HEK293T (cell line): ENCODE measurements around the gene DYRK1A.

Experiments used
- CTCF ChIA-PET: fragments of 350-600 bp; formaldehyde crosslinking; extraction: SDS; loops from one replicate; lab custom pipeline; 2021; ENCODE audit warnings: antibody characterized with exemption, inconsistent platforms; lab: Yijun Ruan, JAX
- POLR2A ChIA-PET: fragments of 350-600 bp; formaldehyde crosslinking; extraction: SDS; loops from one replicate; lab custom pipeline; 2020; ENCODE audit warnings: antibody characterized with exemption, inconsistent platforms; lab: Yijun Ruan, JAX
- DNase-seq: peaks from one replicate; pipeline ENCODE4 v3.0.0; 2012; ENCODE audit warnings: mixed read lengths; ENCODE audit errors: extremely low spot score
- ARNT ChIP-seq: fragments of 450-650 bp; IDR thresholded peaks from 2 replicates; pipeline ENCODE4 v1.6.1; 2017; ENCODE audit warnings: mild to moderate bottlenecking
- BHLHE40 ChIP-seq: fragments of 450-650 bp; IDR thresholded peaks from 2 replicates; pipeline ENCODE4 v1.6.1; 2016; ENCODE audit warnings: mild to moderate bottlenecking, moderate library complexity, borderline replicate concordance
- CTBP1 ChIP-seq: fragments of 450-650 bp; IDR thresholded peaks from 2 replicates; pipeline ENCODE4 v1.6.1; 2016; ENCODE audit warnings: borderline replicate concordance
- ELF4 ChIP-seq: fragments of 450-650 bp; IDR thresholded peaks from 2 replicates; pipeline ENCODE4 v1.6.1; 2017; ENCODE audit warnings: antibody characterized with exemption
- FOXA1 ChIP-seq: fragments of 450-650 bp; IDR thresholded peaks from 2 replicates; pipeline ENCODE4 v1.6.1; 2016; ENCODE audit warnings: mild to moderate bottlenecking
- FOXK2 ChIP-seq: fragments of 450-650 bp; IDR thresholded peaks from 2 replicates; pipeline ENCODE4 v1.6.1; 2016; ENCODE audit warnings: mild to moderate bottlenecking
- FOXM1 ChIP-seq: fragments of 450-650 bp; IDR thresholded peaks from 2 replicates; pipeline ENCODE4 v1.6.1; 2017; ENCODE audit warnings: mild to moderate bottlenecking, borderline replicate concordance
- HDGF ChIP-seq: fragments of 450-650 bp; IDR thresholded peaks from 2 replicates; pipeline ENCODE4 v1.6.1; 2017; ENCODE audit warnings: antibody characterized with exemption, borderline replicate concordance
- L3MBTL2 ChIP-seq: fragments of 450-650 bp; conservative IDR thresholded peaks from 2 replicates; pipeline ENCODE4 v1.6.1; 2016; ENCODE audit warnings: mild to moderate bottlenecking
- LEF1 ChIP-seq: fragments of 450-650 bp; IDR thresholded peaks from 2 replicates; pipeline ENCODE4 v1.6.1; 2017; ENCODE audit warnings: mild to moderate bottlenecking, borderline replicate concordance
- NFRKB ChIP-seq: fragments of 450-650 bp; IDR thresholded peaks from 2 replicates; pipeline ENCODE4 v1.6.1; 2016; ENCODE audit warnings: mild to moderate bottlenecking, moderate library complexity
- SP1 ChIP-seq: fragments of 450-650 bp; IDR thresholded peaks from 2 replicates; pipeline ENCODE4 v1.6.1; 2017
- SUZ12 ChIP-seq: fragments of 450-650 bp; IDR thresholded peaks from 2 replicates; pipeline ENCODE4 v1.6.1; 2016; ENCODE audit warnings: mild to moderate bottlenecking
- TARDBP ChIP-seq: fragments of 450-650 bp; IDR thresholded peaks from 2 replicates; pipeline ENCODE4 v1.6.1; 2016
- ZNF384 ChIP-seq: fragments of 450-650 bp; IDR thresholded peaks from 2 replicates; pipeline ENCODE4 v1.6.1; 2016
- TF ChIP-seq, protein P1 (sequence below): fragments of 450-650 bp; IDR thresholded peaks from 2 replicates; pipeline ENCODE4 v1.6.1; 2016

Gene DYRK1A

DNA sequence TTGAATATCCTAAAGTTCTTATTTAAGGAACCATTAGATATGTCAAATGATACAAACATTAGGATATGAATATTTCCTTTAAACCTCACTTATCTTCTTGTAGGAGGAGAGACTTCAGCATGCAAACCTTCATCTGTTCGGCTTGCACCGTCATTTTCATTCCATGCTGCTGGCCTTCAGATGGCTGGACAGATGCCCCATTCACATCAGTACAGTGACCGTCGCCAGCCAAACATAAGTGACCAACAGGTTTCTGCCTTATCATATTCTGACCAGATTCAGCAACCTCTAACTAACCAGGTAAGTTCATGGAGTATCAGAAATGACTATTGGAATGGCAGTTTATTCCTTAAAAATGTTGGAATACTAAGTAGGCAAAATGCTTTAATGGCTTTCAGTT lies 106.0 kb downstream of the DYRK1A start:
- TF ChIP-seq TARDBP (no peak), BHLHE40 (no peak), L3MBTL2 (no peak), FOXM1 (no peak), SP1 (no peak), ZNF384 (no peak), ARNT (no peak), NFRKB (no peak), FOXK2 (no peak), HDGF (no peak), SUZ12 (no peak), FOXA1 (no peak)
- TF ChIP-seq, protein P1, sequence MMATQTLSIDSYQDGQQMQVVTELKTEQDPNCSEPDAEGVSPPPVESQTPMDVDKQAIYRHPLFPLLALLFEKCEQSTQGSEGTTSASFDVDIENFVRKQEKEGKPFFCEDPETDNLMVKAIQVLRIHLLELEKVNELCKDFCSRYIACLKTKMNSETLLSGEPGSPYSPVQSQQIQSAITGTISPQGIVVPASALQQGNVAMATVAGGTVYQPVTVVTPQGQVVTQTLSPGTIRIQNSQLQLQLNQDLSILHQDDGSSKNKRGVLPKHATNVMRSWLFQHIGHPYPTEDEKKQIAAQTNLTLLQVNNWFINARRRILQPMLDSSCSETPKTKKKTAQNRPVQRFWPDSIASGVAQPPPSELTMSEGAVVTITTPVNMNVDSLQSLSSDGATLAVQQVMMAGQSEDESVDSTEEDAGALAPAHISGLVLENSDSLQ, result no peak
- ChIA-PET CTCF (no interaction called here), POLR2A (no interaction called here)

DNA sequence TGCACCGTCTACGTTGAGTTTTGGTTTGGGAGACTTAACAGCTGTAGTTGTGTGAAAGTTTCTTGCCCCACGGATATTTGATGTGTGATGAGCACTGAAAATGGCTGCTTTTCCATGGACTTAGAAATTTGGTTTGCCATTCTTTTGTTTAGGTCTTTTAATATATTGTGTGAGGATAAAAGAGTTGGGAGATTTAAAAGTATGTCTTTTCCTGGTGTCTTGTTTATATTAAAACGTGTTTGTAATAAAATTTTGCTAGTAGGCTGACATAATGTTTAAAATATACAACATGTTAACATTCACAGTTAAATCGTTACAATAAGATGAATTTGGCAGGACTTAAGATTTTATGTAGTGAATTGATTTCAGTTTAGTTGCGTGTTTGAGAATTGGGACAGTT lies 106.9 kb downstream of the DYRK1A start:
- TF ChIP-seq SUZ12 (no peak), FOXK2 (no peak), SP1 (no peak), HDGF (no peak), ZNF384 (no peak), CTBP1 (no peak)
- TF ChIP-seq, protein P1, result no peak
- ChIA-PET CTCF (no interaction called here), POLR2A (no interaction called here)
- no peak for DNase-seq

More for the DNA sequence above, 106.0 kb downstream of the DYRK1A start:
- no peak for DNase-seq

DNA sequence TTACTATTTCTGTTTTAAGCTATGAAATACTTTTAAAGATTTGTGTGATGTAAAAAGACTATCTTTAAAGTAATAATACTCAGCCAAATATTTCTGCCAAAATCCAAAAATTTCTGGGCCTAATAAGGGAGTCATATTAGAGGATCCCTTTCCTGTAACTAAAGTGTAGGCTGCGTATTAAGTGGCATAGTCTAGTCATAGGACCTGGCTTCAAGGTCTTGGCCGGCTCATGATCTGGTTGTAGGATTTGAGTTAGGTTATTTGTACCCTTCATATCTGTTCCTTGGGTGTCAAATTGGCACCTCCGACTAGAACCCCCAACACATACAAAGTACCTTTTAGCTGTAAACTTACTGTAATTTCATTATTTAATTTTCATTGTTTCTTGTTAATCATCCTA lies 107.8 kb downstream of the DYRK1A start:
- ChIA-PET POLR2A (interaction anchor here (1.6 kb wide), 1 partner anchor 90 kb away, joined by 3 read pairs; no protein-coding TSS in a partner anchor), CTCF (interaction anchor here (1.0 to 1.9 kb wide), 2 partner anchors 11 to 308 kb away, joined by 3 to 10 read pairs; no protein-coding TSS in a partner anchor)
- TF ChIP-seq FOXM1 (no peak), LEF1 (no peak), BHLHE40 (no peak), TARDBP (no peak), CTBP1 (no peak), SP1 (no peak), HDGF (no peak), L3MBTL2 (no peak), ELF4 (no peak), NFRKB (no peak), ARNT (no peak), FOXA1 (no peak), FOXK2 (no peak), SUZ12 (no peak), ZNF384 (no peak)
- TF ChIP-seq, protein P1, result no peak
- DNase-seq, result no peak

DNA sequence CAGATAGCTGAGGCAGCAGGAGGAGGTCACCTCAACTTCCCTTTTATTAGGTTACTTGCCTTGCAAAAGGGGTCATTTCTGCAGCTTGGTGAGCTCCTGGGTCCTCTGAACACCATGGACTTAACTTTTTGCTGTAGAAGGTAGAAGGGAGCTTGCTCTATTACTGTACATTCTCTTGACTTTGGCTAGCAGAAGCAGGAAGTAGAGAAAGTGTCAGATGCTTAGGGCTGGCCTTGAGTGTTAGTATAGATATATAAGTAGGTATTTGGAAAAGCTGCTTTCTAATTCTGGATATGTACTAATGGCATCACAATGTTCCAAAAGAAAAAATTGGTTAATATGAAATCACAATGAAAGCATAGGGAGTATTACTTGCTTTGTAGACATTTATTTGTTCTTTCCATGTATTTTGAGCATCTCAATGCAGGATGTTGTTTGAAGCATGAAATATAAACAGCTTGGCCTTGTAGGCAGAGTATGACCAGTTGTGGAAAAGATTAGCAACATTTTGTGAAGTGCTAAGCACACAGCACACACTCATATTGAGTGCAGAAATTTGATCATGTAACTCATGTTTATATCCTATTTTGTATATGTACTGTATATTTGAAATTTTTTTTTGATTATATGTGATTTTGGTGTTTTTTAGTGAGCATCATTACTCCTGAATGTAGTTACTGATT lies 108.8 kb downstream of the DYRK1A start:
- DNase-seq, result no peak
- CTCF ChIA-PET, result interaction anchor here (1.0 to 1.9 kb wide), 2 partner anchors 12 to 309 kb away, joined by 3 to 10 read pairs; no protein-coding TSS in a partner anchor
- POLR2A ChIA-PET, result interaction anchor here (1.6 kb wide), 1 partner anchor 89 kb away, joined by 3 read pairs; no protein-coding TSS in a partner anchor
- TF ChIP-seq CTBP1, result no peak
- TF ChIP-seq BHLHE40, result no peak
- TF ChIP-seq SP1, result no peak
- no peak for TF ChIP-seq ZNF384
- TF ChIP-seq, protein P1, result no peak
- TF ChIP-seq SUZ12, result no peak
- no peak for TF ChIP-seq L3MBTL2
- no peak for TF ChIP-seq ELF4

DNA sequence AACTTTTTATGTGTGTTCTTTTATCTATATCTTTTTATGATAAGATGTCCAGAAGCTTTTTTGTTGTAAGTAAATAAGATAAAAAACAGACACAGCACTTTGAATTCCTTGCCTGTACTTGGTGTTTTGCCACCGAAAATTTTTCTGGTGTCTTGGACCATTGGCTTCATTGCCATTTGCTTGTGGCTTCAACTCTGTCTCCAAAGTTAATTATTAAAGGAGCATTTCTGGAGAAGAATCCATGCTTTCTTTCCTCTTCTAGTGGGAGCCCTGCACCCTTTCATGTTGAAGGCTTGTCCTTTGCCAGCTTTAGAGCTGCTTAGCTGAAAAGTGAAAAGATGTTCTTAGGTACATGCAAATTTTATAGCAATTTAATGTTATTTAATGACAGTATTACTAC lies 112.2 kb downstream of the DYRK1A start:
- TF ChIP-seq FOXK2, result no peak
- no peak for TF ChIP-seq SP1
- TF ChIP-seq L3MBTL2, result no peak
- no peak for TF ChIP-seq ELF4
- TF ChIP-seq ARNT, result no peak
- TF ChIP-seq BHLHE40, result no peak
- TF ChIP-seq NFRKB, result no peak
- no peak for TF ChIP-seq FOXM1
- TF ChIP-seq ZNF384, result no peak
- TF ChIP-seq, protein P1, result no peak
- no peak for TF ChIP-seq TARDBP
- TF ChIP-seq LEF1, result no peak
- no peak for TF ChIP-seq FOXA1
- POLR2A ChIA-PET, result no interaction called here
- CTCF ChIA-PET, result interaction anchor here (1.0 kb wide), 1 partner anchor 16 kb away, joined by 10 read pairs; no protein-coding TSS in a partner anchor
- no peak for DNase-seq
